ENCODE results near the gene ATE1.

DNA sequence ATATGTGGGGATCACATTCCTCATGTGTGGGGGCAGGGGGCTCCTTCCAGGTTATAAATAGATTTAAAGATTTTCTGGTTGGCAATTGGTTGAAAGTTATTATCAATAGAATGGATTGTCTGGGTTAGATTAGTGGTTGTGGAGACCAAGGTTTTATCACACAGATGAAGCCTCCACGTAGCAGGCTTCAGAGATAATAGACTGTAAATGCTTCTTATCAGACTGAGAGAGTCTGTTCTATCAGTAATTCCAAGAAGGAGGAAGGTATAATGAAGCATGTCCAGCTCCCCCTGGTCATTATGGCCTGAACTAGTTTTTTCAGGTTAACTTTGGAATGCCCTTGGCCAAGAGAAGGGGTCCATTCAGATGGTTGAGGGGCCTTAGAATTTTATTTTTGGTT lies 211.9 kb downstream of the ATE1 start:
- no peak for TF ChIP-seq POLR2A (IDR thresholded peaks at IDR 0.05)
- TF ChIP-seq, protein P1, sequence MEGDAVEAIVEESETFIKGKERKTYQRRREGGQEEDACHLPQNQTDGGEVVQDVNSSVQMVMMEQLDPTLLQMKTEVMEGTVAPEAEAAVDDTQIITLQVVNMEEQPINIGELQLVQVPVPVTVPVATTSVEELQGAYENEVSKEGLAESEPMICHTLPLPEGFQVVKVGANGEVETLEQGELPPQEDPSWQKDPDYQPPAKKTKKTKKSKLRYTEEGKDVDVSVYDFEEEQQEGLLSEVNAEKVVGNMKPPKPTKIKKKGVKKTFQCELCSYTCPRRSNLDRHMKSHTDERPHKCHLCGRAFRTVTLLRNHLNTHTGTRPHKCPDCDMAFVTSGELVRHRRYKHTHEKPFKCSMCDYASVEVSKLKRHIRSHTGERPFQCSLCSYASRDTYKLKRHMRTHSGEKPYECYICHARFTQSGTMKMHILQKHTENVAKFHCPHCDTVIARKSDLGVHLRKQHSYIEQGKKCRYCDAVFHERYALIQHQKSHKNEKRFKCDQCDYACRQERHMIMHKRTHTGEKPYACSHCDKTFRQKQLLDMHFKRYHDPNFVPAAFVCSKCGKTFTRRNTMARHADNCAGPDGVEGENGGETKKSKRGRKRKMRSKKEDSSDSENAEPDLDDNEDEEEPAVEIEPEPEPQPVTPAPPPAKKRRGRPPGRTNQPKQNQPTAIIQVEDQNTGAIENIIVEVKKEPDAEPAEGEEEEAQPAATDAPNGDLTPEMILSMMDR (IDR thresholded peaks at IDR 0.05) = no peak
- no peak for TF ChIP-seq EP300 (IDR thresholded peaks at IDR 0.05)
- no peak for TF ChIP-seq POLR2AphosphoS5 (IDR thresholded peaks at IDR 0.05)

Measured in sigmoid colon (tissue), 4 donors.